GM21529 (cell line): Measurements from ENCODE around the gene RGSL1.
"Not testable (repeated sequence)": the region's sequence is repeated elsewhere in the genome, so short reads cannot be mapped to it uniquely, and the experiment has no call there.

Experiments used
- ATAC-seq: cut with Tn5 transposase; IDR thresholded peaks from one replicate; pipeline ENCODE4 v1.9.1; 2021; ENCODE audit not compliant: unreplicated experiment

Gene RGSL1

GRCh38 chr1:182446033-182446669, 3.8 kb upstream of the RGSL1 start:
- peak; percentile 69 for ATAC-seq

- ATAC-seq, result not testable (repeated sequence)
Measured at GRCh38 chr1:182447124-182447523, 2.8 kb upstream of the RGSL1 start.

- ATAC-seq, result no peak
Measured at GRCh38 chr1:182447660-182448059, 2.3 kb upstream of the RGSL1 start.

- ATAC-seq, result no peak
Measured at GRCh38 chr1:182453631-182454030, 3.7 kb downstream of the RGSL1 start.

GRCh38 chr1:182457844-182458243, 7.9 kb downstream of the RGSL1 start:
- ATAC-seq, result no peak

GRCh38 chr1:182459949-182460348, 10.0 kb downstream of the RGSL1 start:
- no peak for ATAC-seq

- no peak for ATAC-seq
Measured at GRCh38 chr1:182460550-182460951, 10.6 kb downstream of the RGSL1 start.

- ATAC-seq, result no peak
Measured at GRCh38 chr1:182473556-182473955, 23.6 kb downstream of the RGSL1 start.

GRCh38 chr1:182476625-182477024, 26.7 kb downstream of the RGSL1 start:
- no peak for ATAC-seq

- no peak for ATAC-seq
Measured at GRCh38 chr1:182478238-182478637, 28.3 kb downstream of the RGSL1 start.

- peak; percentile 14 for ATAC-seq
Measured at GRCh38 chr1:182484067-182484466, 34.1 kb downstream of the RGSL1 start.

GRCh38 chr1:182484531-182485257, 34.7 kb downstream of the RGSL1 start:
- peak; percentile 97 for ATAC-seq

- no peak for ATAC-seq
Measured at GRCh38 chr1:182485861-182486260, 35.9 kb downstream of the RGSL1 start.

- no peak for ATAC-seq
Measured at GRCh38 chr1:182488803-182489202, 38.9 kb downstream of the RGSL1 start.

GRCh38 chr1:182493063-182493462, 43.1 kb downstream of the RGSL1 start:
- no peak for ATAC-seq

GRCh38 chr1:182495002-182495401, 45.1 kb downstream of the RGSL1 start:
- no peak for ATAC-seq

- no peak for ATAC-seq
Measured at GRCh38 chr1:182495693-182496092, 45.7 kb downstream of the RGSL1 start.

GRCh38 chr1:182507685-182508084, 57.7 kb downstream of the RGSL1 start:
- no peak for ATAC-seq

GRCh38 chr1:182515556-182515955, 65.6 kb downstream of the RGSL1 start:
- no peak for ATAC-seq

GRCh38 chr1:182520736-182521135, 70.8 kb downstream of the RGSL1 start:
- no peak for ATAC-seq

- ATAC-seq, result no peak
Measured at GRCh38 chr1:182525342-182525741, 75.4 kb downstream of the RGSL1 start.

GRCh38 chr1:182527680-182528079, 77.7 kb downstream of the RGSL1 start:
- ATAC-seq, result no peak

GRCh38 chr1:182528206-182528605, 78.3 kb downstream of the RGSL1 start:
- ATAC-seq, result not testable (repeated sequence)
